NCI-H526 (cell line): ENCODE results near the gene EAF1.
"Not testable (repeated sequence)": the region's sequence is repeated elsewhere in the genome, so short reads cannot be mapped to it uniquely, and the experiment has no call there.

Source experiments
- DNase-seq, 2 experiments: peaks; one replicate each; lab custom pipeline; 2025; lab: John Stamatoyannopoulos, UW

EAF1 gene

GRCh38 chr3:15479400-15480224, 52.2 kb downstream of the EAF1 start:
- no peak for DNase-seq

GRCh38 chr3:15484551-15484950, 57.2 kb downstream of the EAF1 start:
- DNase-seq = not testable (repeated sequence)

GRCh38 chr3:15486020-15486419, 58.6 kb downstream of the EAF1 start:
- no peak for DNase-seq

- DNase-seq = no peak
Measured at GRCh38 chr3:15486979-15487378, 59.6 kb downstream of the EAF1 start.

GRCh38 chr3:15488002-15488401, 60.6 kb downstream of the EAF1 start:
- DNase-seq = no peak

DNA sequence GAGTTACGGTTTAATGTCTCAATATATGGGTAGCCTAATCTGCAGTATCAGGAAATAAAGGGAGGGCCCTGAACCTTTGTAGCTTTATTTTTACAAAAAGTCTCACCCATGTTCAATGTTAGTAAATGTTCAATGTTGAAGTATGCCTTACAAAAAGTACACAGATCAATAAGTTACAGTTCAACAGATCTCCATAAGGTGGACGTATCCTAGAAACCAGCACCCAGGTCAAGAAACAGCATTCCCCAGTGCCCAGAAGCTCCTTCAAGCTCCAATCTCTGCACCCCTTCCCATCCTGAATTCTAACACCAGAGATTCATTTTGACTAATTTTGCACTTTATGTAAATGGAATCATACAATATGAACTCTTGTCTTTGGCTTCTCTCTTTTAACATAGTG, 62.8 kb downstream of the EAF1 start:
- DNase-seq = no peak

DNA sequence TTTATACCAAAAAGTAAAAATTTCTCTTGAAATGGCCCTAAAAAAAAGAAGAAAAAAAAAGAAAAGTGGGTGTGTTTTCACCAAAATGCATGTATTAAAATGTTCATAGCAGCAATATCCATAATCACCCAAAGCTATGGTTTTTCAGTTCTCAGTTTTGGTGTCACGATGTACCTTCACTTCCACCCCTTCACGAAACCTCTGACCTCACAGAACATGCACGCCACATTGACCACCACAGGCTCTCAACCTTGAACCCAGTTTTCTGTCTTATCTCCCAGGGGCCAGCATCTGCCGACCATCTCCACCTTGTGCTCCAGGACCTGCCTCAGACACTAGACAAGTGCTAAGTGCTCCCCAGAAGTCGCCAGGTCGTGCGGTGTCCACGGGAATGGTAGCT, 63.7 kb downstream of the EAF1 start:
- DNase-seq = no peak
